ENCODE data around the gene FAM161A. TPM values are rescaled to one million over a fixed set of nuclear protein-coding genes. Genes with fewer than 3 reads are reported as not detected.

Gene FAM161A
- total RNA-seq, 1 donor from 2014 or later, result 3.2 TPM

DNA sequence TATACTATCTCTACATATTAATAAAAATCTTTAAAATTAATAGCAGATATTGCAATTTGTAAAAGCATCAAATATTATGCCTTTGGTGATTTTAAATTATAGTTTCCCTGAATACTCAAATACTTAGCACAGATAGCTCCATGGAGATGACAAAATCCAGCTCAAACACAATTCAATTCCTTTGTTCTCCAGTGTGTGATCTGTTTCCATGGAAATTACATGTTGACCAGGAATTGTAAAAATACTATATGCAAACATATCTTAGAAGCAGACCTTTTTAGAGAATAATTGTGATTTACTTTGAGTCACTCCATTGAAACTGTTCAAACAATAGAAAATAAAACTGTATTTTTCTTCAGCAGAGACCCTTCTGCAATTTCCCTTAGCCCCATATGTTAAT, 68.3 kb downstream of the FAM161A start:
- TF ChIP-seq, protein P1, sequence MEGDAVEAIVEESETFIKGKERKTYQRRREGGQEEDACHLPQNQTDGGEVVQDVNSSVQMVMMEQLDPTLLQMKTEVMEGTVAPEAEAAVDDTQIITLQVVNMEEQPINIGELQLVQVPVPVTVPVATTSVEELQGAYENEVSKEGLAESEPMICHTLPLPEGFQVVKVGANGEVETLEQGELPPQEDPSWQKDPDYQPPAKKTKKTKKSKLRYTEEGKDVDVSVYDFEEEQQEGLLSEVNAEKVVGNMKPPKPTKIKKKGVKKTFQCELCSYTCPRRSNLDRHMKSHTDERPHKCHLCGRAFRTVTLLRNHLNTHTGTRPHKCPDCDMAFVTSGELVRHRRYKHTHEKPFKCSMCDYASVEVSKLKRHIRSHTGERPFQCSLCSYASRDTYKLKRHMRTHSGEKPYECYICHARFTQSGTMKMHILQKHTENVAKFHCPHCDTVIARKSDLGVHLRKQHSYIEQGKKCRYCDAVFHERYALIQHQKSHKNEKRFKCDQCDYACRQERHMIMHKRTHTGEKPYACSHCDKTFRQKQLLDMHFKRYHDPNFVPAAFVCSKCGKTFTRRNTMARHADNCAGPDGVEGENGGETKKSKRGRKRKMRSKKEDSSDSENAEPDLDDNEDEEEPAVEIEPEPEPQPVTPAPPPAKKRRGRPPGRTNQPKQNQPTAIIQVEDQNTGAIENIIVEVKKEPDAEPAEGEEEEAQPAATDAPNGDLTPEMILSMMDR (IDR thresholded peaks at IDR 0.05), result no peak
- Mint-ChIP-seq H3K27me3 (ENCODE audit: unreplicated experiment) (peaks cover 31% of the 10 kb centered on the region), H3K4me3 (ENCODE audit: unreplicated experiment) (no peak overlapping the region), H3K9me3 (ENCODE audit: unreplicated experiment) (peaks cover 10% of the 10 kb centered on the region), H3K4me1 (ENCODE audit: unreplicated experiment) (no peaks in the 10 kb centered on the region), H3K36me3 (ENCODE audit: unreplicated experiment) (no peaks in the 10 kb centered on the region), H3K27ac (ENCODE audit: unreplicated experiment) (no peak overlapping the region)
- DNase-seq (ENCODE audit: extremely low spot score, unreplicated experiment), result no peak

- Mint-ChIP-seq H3K27ac (ENCODE audit: unreplicated experiment) (no peak overlapping the region), H3K9me3 (ENCODE audit: unreplicated experiment) (peaks cover 17% of the 10 kb centered on the region), H3K4me1 (ENCODE audit: unreplicated experiment) (no peaks in the 10 kb centered on the region), H3K27me3 (ENCODE audit: unreplicated experiment) (peaks cover 35% of the 10 kb centered on the region), H3K36me3 (ENCODE audit: unreplicated experiment) (no peaks in the 10 kb centered on the region), H3K4me3 (ENCODE audit: unreplicated experiment) (no peak overlapping the region)
- no peak for DNase-seq (ENCODE audit: extremely low spot score, unreplicated experiment)
- TF ChIP-seq, protein P1 (IDR thresholded peaks at IDR 0.05), result no peak
Measured at GRCh38 chr2:61784643-61785042, 69.2 kb downstream of the FAM161A start.

DNA sequence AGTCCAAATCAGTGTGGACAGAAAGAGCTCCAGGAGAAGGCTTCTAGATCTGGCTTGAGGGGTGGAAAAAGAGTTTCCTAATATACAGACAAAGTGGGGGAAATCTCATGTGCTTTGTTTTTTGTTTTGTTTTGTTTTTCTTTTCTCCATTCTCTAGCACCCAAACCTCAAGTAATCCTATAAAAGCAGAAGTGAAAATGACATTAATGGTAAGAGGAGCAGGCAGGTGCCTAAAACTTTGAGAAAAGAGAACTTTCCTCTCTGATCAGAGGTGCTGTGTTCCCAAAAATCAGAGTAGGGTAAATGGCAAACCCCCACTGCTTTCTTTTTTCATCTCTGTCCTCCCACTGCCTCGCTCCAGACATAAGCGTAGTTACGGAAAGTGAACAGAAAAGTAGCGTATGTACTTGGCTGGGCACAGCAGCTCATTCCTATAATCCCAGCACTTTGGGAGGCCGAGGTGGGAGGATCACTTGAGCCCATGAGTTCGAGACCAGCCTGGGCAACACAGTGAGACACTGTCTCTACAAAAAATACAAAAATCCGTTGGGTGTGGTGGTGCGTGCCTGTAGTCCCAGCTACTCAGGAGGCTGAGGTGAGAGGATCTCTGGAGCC, 77.8 kb downstream of the FAM161A start:
- Mint-ChIP-seq H3K36me3 (ENCODE audit: unreplicated experiment) (no peaks in the 10 kb centered on the region), H3K9me3 (ENCODE audit: unreplicated experiment) (peaks cover 11% of the 10 kb centered on the region), H3K27ac (ENCODE audit: unreplicated experiment) (no peak overlapping the region), H3K4me3 (ENCODE audit: unreplicated experiment) (no peak overlapping the region), H3K4me1 (ENCODE audit: unreplicated experiment) (no peaks in the 10 kb centered on the region), H3K27me3 (ENCODE audit: unreplicated experiment) (peaks cover 63% of the 10 kb centered on the region)
- no peak for DNase-seq (ENCODE audit: extremely low spot score, unreplicated experiment)
- TF ChIP-seq, protein P1 (IDR thresholded peaks at IDR 0.05), result no peak

Other genes starting within 250 kb of the FAM161A start
- 125 and 130 TPM in 2 replicates for gene CCT4, start 34.6 kb upstream of the FAM161A start, total RNA-seq
- gene COMMD1, start 51.6 kb upstream of the FAM161A start, total RNA-seq, result 36.1 and 39.7 TPM in 2 replicates

Data from osteocyte (in vitro differentiated cells).